LNCaP clone FGC (cell line): ENCODE measurements around the gene SFI1.

Source experiments
- DNase-seq: peaks from one replicate; pipeline ENCODE4 v3.0.0-alpha.2; 2011; ENCODE audit warnings: low read depth
- H3K4me3 ChIP-seq: 2 replicates; pipeline ENCODE4 v1.5.1; 2011; ENCODE audit warnings: mild to moderate bottlenecking, low read depth, low read length, control low read depth
- CTCF ChIP-seq: IDR thresholded peaks from 2 replicates; pipeline ENCODE4 v1.5.1; 2012; ENCODE audit warnings: mild to moderate bottlenecking; ENCODE audit not compliant: control insufficient read depth, insufficient read depth; ENCODE audit errors: extremely low read depth

SFI1 gene

GRCh38 chr22:31639436-31640039 is 143.2 kb downstream of the SFI1 start:
- no peak overlapping the region for H3K4me3 ChIP-seq
- DNase-seq = no peak
- no peak for TF ChIP-seq CTCF

GRCh38 chr22:31646186-31647019 is 150.1 kb downstream of the SFI1 start:
- H3K4me3 ChIP-seq = no peak overlapping the region
- TF ChIP-seq CTCF = no peak
- DNase-seq = no peak

GRCh38 chr22:31647066-31647465 is 150.7 kb downstream of the SFI1 start:
- no peak for DNase-seq
- TF ChIP-seq CTCF = no peak
- no peak overlapping the region for H3K4me3 ChIP-seq

GRCh38 chr22:31647523-31648320 is 151.4 kb downstream of the SFI1 start:
- no peak for TF ChIP-seq CTCF
- no peak for DNase-seq

GRCh38 chr22:31650391-31650790 is 154.1 kb downstream of the SFI1 start:
- H3K4me3 ChIP-seq = no peak overlapping the region
- TF ChIP-seq CTCF = no peak
- DNase-seq = no peak

More at GRCh38 chr22:31647523-31648320, 151.4 kb downstream of the SFI1 start:
- H3K4me3 ChIP-seq = no peak overlapping the region

DNA sequence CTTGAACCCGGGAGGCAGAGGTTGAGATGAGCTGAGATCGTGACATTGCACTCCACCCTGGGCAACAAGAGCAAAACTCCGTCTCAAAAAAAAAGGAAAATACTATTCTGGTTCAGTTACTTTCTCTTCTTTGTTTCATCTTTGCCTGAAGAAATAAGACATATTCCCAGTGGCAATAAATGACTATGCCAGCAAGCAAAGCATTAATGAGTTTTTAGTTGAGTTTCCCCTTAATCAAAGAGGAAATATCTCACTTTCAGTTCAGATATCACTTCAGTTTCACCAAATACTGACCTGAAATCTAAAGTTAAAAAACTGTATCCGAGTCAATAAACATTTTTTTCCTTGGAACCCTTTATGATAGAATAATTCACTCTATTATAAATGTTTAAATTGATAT is 155.3 kb downstream of the SFI1 start:
- DNase-seq = no peak
- no peak overlapping the region for H3K4me3 ChIP-seq
- no peak for TF ChIP-seq CTCF
